HCT116 (cell line): ENCODE results near the gene COX7A1. TPM values are rescaled to one million over a fixed set of nuclear protein-coding genes. Genes with fewer than 3 reads are reported as not detected.

Source experiments
- ATAC-seq: fragments of 200-7000 bp; cut with Tn5 transposase; 2 replicates; pipeline ENCODE4 v1.9.1; 2020; ENCODE audit warnings: mild to moderate bottlenecking, moderate library complexity
- BruUV-seq: library from RNA; stranded (reverse); fragments of 400-500 nt; replicated peaks from 2 replicates; lab custom pipeline; 2021; lab: Mats Ljungman, UMichigan
- CTCF ChIA-PET: fragments of 300-600 bp; sonication (Branson Sonifier 250); formaldehyde crosslinking; loops from one replicate; lab custom pipeline; 2021; ENCODE audit warnings: antibody characterized with exemption; lab: Charles Lee
- POLR2A ChIA-PET: fragments of 300-600, 350-600 bp; sonication (Branson Sonifier 250); formaldehyde crosslinking; loops from one replicate; lab custom pipeline; 2021; ENCODE audit warnings: antibody characterized with exemption; lab: Charles Lee
- RAD21 ChIA-PET, 2 experiments: fragments of 300-600 bp; sonication (Branson Sonifier 250); formaldehyde crosslinking; loops; one replicate each; lab custom pipeline; 2023; ENCODE audit warnings: low total read pairs in 2 of 2; ENCODE audit not compliant: uncharacterized antibody in 2 of 2, unreplicated experiment in 2 of 2, low non-redundant PET in 1 of 2; lab: Charles Lee
- DNase-seq: peaks from one replicate; pipeline ENCODE4 v3.0.0-alpha.2; 2010; ENCODE audit warnings: low read depth, low spot score
- H2AFZ ChIP-seq: fragments of 200-600 bp; shearing (Covaris generic), sonication (generic); 2 replicates; pipeline ENCODE4 v1.6.1; 2017; ENCODE audit warnings: low read depth, mixed run types, mixed read lengths, antibody characterized with exemption, low read length; ENCODE audit not compliant: poor library complexity, severe bottlenecking
- H3K27ac ChIP-seq: 2 replicates; pipeline ENCODE4 v1.5.1; 2012; ENCODE audit warnings: low read depth, low read length
- H3K27me3 ChIP-seq: fragments of 200-600 bp; sonication (generic); 2 replicates; pipeline ENCODE4 v1.6.1; 2016; ENCODE audit warnings: mixed run types, low read length, mixed read lengths; ENCODE audit not compliant: insufficient read depth
- H3K36me3 ChIP-seq, 2 experiments: fragments of 200-500 bp in 1 of 2; fragments of 200-600 bp in 1 of 2; sonication (Bioruptor generic) in 1 of 2; sonication (generic) in 1 of 2; 2 replicates each; pipeline versions ENCODE4 v1.5.1 to v1.6.1; 2014 to 2016; ENCODE audit warnings: low read length in 2 of 2, inconsistent platforms in 1 of 2, mixed read lengths in 1 of 2, mixed run types in 1 of 2; ENCODE audit not compliant: insufficient read depth in 2 of 2, control insufficient read depth in 1 of 2
- H3K4me1 ChIP-seq, 2 experiments: fragments of 200-600 bp in 1 of 2; sonication (generic) in 1 of 2; 2 replicates each; pipeline versions ENCODE4 v1.5.1 to v1.6.1; 2012 to 2017; ENCODE audit warnings: low read length in 2 of 2, inconsistent platforms in 1 of 2, mild to moderate bottlenecking in 1 of 2, mixed read lengths in 1 of 2, mixed run types in 1 of 2, moderate library complexity in 1 of 2; ENCODE audit not compliant: insufficient read depth in 2 of 2, control insufficient read depth in 1 of 2
- H3K4me2 ChIP-seq: fragments of 200-600 bp; sonication (generic); 2 replicates; pipeline ENCODE4 v1.6.1; 2017; ENCODE audit warnings: mixed run types, low read length, mixed read lengths
- H3K4me3 ChIP-seq, 2 experiments: fragments of 200-600 bp in 1 of 2; sonication (generic) in 1 of 2; replicated peaks in 1 of 2; 2 replicates each; pipeline ENCODE4 v1.5.1; 2011 to 2016; ENCODE audit warnings: low read length in 2 of 2, control low read depth in 1 of 2, low read depth in 1 of 2, mild to moderate bottlenecking in 1 of 2, mixed read lengths in 1 of 2, mixed run types in 1 of 2
- H3K79me2 ChIP-seq: fragments of 200-600 bp; sonication (generic); 2 replicates; pipeline ENCODE4 v1.6.1; 2017; ENCODE audit warnings: mild to moderate bottlenecking, mixed run types, low read length, moderate library complexity, mixed read lengths; ENCODE audit not compliant: insufficient read depth
- H3K9ac ChIP-seq: fragments of 200-600 bp; sonication (generic); 2 replicates; pipeline ENCODE4 v1.6.1; 2016; ENCODE audit warnings: low read length, mixed read lengths
- H3K9me2 ChIP-seq: fragments of 200-600 bp; sonication (generic), shearing (Covaris generic); 2 replicates; pipeline ENCODE4 v1.6.1; 2017; ENCODE audit warnings: mixed run types, mild to moderate bottlenecking, moderate library complexity; ENCODE audit not compliant: insufficient read depth
- H3K9me3 ChIP-seq, 2 experiments: fragments of 200-500 bp in 1 of 2; fragments of 200-600 bp in 1 of 2; sonication (Bioruptor generic) in 1 of 2; sonication (generic) in 1 of 2; 2 replicates each; pipeline ENCODE4 v1.6.1; 2014 to 2017; ENCODE audit warnings: low read length in 2 of 2, mixed read lengths in 2 of 2, inconsistent platforms in 1 of 2, low read depth in 1 of 2, mild to moderate bottlenecking in 1 of 2, mixed run types in 1 of 2, moderate library complexity in 1 of 2; ENCODE audit not compliant: control insufficient read depth in 1 of 2, insufficient read depth in 1 of 2
- H4K20me1 ChIP-seq: fragments of 200-600 bp; sonication (generic), shearing (Covaris generic); 2 replicates; pipeline ENCODE4 v1.6.1; 2017; ENCODE audit warnings: mixed run types, mild to moderate bottlenecking, moderate library complexity; ENCODE audit not compliant: insufficient read depth
- CEBPB ChIP-seq: IDR thresholded peaks from 2 replicates; pipeline ENCODE4 v1.6.1; 2012; ENCODE audit warnings: low read depth
- CTCF ChIP-seq, 3 experiments: fragments of 200-600 bp in 1 of 3; sonication (generic) in 1 of 3; IDR thresholded peaks in 2 of 3; conservative IDR thresholded peaks in 1 of 3; 2 replicates each; pipeline ENCODE4 v1.5.1; 2012 to 2017; ENCODE audit warnings: low read depth in 2 of 3, low read length in 2 of 3, antibody characterized with exemption in 1 of 3, borderline replicate concordance in 1 of 3, control low read depth in 1 of 3, mild to moderate bottlenecking in 1 of 3, mixed read lengths in 1 of 3, mixed run types in 1 of 3, moderate library complexity in 1 of 3; ENCODE audit not compliant: insufficient read depth in 1 of 3
- EGR1 ChIP-seq: IDR thresholded peaks from 2 replicates; pipeline ENCODE4 v1.6.1; 2012; ENCODE audit warnings: low read depth
- ELF1 ChIP-seq: IDR thresholded peaks from 2 replicates; pipeline ENCODE4 v1.6.1; 2012; ENCODE audit warnings: low read depth, borderline replicate concordance
- EZH2 ChIP-seq: fragments of 200-600 bp; sonication (generic); IDR thresholded peaks from 2 replicates; pipeline ENCODE4 v1.6.1; 2017; ENCODE audit warnings: antibody characterized with exemption, mixed run types
- EZH2phosphoT487 ChIP-seq: fragments of 200-600 bp; IDR thresholded peaks from 2 replicates; pipeline ENCODE4 v1.6.1; 2018; ENCODE audit warnings: antibody characterized with exemption, borderline replicate concordance
- FOSL1 ChIP-seq: IDR thresholded peaks from 2 replicates; pipeline ENCODE4 v1.6.1; 2012; ENCODE audit warnings: low read depth
- MAX ChIP-seq: IDR thresholded peaks from 2 replicates; pipeline ENCODE4 v1.6.1; 2012
- POLR2A ChIP-seq: IDR thresholded peaks from 2 replicates; pipeline ENCODE4 v1.7.0; 2011; ENCODE audit warnings: borderline replicate concordance; ENCODE audit not compliant: insufficient read depth, insufficient read length; ENCODE audit errors: extremely low read depth
- POLR2AphosphoS5 ChIP-seq: IDR thresholded peaks from 2 replicates; pipeline ENCODE4 v1.6.1; 2011; ENCODE audit warnings: mild to moderate bottlenecking, low read depth, low read length, moderate library complexity
- SIN3A ChIP-seq: IDR thresholded peaks from 2 replicates; pipeline ENCODE4 v1.6.1; 2012; ENCODE audit warnings: low read depth
- SP1 ChIP-seq: IDR thresholded peaks from 2 replicates; pipeline ENCODE4 v1.6.1; 2012; ENCODE audit warnings: low read depth
- TCF7L2 ChIP-seq: IDR thresholded peaks from 2 replicates; pipeline ENCODE4 v1.7.0; 2011; ENCODE audit warnings: borderline replicate concordance, inconsistent platforms; ENCODE audit not compliant: insufficient read depth, insufficient read length; ENCODE audit errors: extremely low read depth
- ZFX ChIP-seq: fragments of 450-650 bp; IDR thresholded peaks from 2 replicates; pipeline ENCODE4 v1.6.1; 2017
- ZNF274 ChIP-seq: fragments of 200-500 bp; sonication (Bioruptor generic); IDR thresholded peaks from 2 replicates; pipeline ENCODE4 v1.6.1; 2014; ENCODE audit warnings: mild to moderate bottlenecking, low read depth, low read length, inconsistent platforms
- intact Hi-C: fragments of 100-400 bp; cut with micrococcal nuclease; formaldehyde crosslinking; loops from 2 replicates; pipeline ENCODE4 v1.10.0; 2022
- total RNA-seq: library from RNA; stranded (reverse); gene quantifications from one replicate; pipeline ENCODE4 v1.2.1, GENCODE V29; 2021; ENCODE audit not compliant: unreplicated experiment
- TF ChIP-seq, protein P1 (sequence below): IDR thresholded peaks from 2 replicates; pipeline ENCODE4 v1.6.1; 2012

The COX7A1 gene
- total RNA-seq, 1 experiment from 2014 or later = not detected

DNA sequence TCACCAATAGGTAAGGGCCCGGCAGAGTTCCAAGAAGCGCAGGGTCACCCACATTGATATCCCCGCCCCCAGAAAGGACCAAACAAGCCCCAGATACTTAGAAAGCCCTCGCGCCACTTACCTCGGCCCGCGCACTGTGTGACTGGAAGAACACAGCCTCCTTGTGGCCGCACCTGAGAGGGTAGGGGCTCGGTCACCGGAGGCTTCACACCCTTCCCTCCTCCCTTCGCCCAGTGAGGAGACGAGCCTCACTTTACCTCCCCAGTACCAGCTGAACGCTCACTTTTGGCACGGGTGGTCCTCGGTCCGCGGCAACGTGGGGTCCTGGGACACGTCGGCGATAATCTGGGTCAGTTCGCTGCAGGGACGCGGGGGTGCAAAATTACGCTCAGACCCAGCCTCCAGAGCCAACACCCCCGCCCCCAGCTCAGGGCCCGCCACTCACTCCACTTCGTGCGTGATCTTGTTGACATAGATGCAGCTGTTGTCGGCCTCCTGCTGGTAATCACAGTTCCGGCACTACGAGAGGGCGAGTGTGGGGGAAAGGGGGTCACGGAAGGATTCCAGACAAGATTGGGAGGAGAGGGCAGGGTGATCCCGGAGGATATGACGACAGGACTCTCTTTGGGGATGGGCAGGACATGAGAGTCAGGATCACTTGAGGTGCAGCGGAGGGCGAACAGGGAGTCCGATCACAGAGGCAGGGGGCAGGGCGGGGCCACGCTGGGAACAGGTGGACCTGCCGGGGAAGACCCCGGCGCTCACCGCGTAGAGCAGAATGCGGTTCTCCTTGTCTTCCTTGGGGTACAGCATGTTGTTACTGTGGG is 38.1 kb downstream of the COX7A1 start:
- Histone ChIP-seq H3K9ac (peak overlapping the region; percentile 86), H3K27me3 (no peaks in the 10 kb centered on the region), H3K4me3 (peak overlapping the region; percentile 82 to 99), H3K4me2 (peak overlapping the region; percentile 95), H2AFZ (no peak overlapping the region), H3K9me2 (no peaks in the 10 kb centered on the region), H3K9me3 (no peaks in the 10 kb centered on the region), H3K79me2 (peaks cover 28% of the 10 kb centered on the region), H3K36me3 (peaks cover 13 to 14% of the 10 kb centered on the region in 2 experiments; a peak in 3 of 4 replicates), H3K4me1 (peaks cover 7 to 27% of the 10 kb centered on the region in 2 experiments; a peak in 3 of 4 replicates), H3K27ac (peak overlapping the region; percentile 92), H4K20me1 (no peaks in the 10 kb centered on the region)
- intact Hi-C loops = loop anchor here (10.0 kb wide), 1 partner anchor 109 kb away; the partner anchor contains the start of gene SYNE4
- peak; percentile 4; the same call in 1 of the 2 replicates for ATAC-seq
- TSS peak; percentile 66 for BruUV-seq
- CTCF ChIA-PET = interaction anchor here (2.3 kb wide), 1 partner anchor 13 kb away, joined by 16 read pairs; no protein-coding TSS in a partner anchor
- RAD21 ChIA-PET = interaction anchor here in 1 of 2 experiments (1.2 kb wide), 1 partner anchor 54 kb away, joined by 3 read pairs; no protein-coding TSS in a partner anchor
- no peak for DNase-seq
- TF ChIP-seq CTCF (IDR thresholded peaks at IDR 0.05 in 2 of 3, conservative IDR thresholded peaks at IDR 0.05 in 1 of 3; ENCODE audit: borderline replicate concordance in 1 of 3, insufficient read depth in 1 of 3, low read depth in 2 of 3, low read length in 2 of 3) = peak in 2 of 3 experiments; percentile 5 to 15; a peak in 2 of 6 replicates
- no peak for TF ChIP-seq POLR2A
- POLR2A ChIA-PET = interaction anchor here (0.7 to 1.3 kb wide), 3 partner anchors 14 to 100 kb away, joined by 3 to 19 read pairs (median 6); partner anchors contain the start of genes THAP8, ZNF146 and ZNF565

DNA sequence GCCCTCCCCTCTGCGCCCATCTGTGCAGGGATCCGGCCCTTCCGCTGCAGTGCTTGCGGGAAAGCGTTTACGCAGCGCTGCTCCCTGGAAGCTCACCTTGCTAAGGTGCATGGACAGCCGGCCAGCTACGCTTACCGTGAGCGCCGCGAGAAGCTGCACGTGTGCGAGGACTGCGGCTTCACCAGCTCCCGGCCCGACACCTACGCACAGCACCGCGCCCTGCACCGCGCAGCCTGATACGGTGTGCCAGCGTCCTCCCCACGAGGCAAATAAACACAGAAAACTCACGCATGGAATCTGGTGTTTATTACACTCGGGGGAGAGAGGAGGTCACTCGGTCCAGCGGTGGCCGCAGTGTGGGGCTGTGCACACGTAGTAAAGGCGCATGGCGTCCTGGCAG is 38.8 kb downstream of the COX7A1 start:
- Histone ChIP-seq H3K4me3 (peak overlapping the region; percentile 82 to 99), H3K4me2 (peak overlapping the region; percentile 95), H4K20me1 (no peaks in the 10 kb centered on the region), H3K4me1 (peaks cover 7 to 27% of the 10 kb centered on the region in 2 experiments; a peak in 3 of 4 replicates), H3K27ac (peak overlapping the region; percentile 92; the same call in 1 of the 2 replicates), H3K36me3 (peaks cover 9 to 13% of the 10 kb centered on the region in 2 experiments; a peak in 3 of 4 replicates), H3K27me3 (no peaks in the 10 kb centered on the region), H3K9me3 (no peaks in the 10 kb centered on the region), H3K79me2 (peaks cover 28% of the 10 kb centered on the region), H3K9ac (peak overlapping the region; percentile 86), H2AFZ (no peak overlapping the region), H3K9me2 (no peaks in the 10 kb centered on the region)
- intact Hi-C loops = loop anchor here (10.0 kb wide), 1 partner anchor 109 kb away; the partner anchor contains the start of gene SYNE4
- DNase-seq (no peak), ATAC-seq (no peak)
- ChIA-PET CTCF (no interaction called here), POLR2A (no interaction called here), RAD21 (no interaction called here)
- BruUV-seq = no TSS peak
- TF ChIP-seq CEBPB = no peak
- TF ChIP-seq MAX = no peak
- no peak for TF ChIP-seq ZFX
- no peak for TF ChIP-seq TCF7L2
- TF ChIP-seq FOSL1 = no peak
- TF ChIP-seq EGR1 = no peak
- TF ChIP-seq EZH2phosphoT487 = no peak
- TF ChIP-seq ELF1 = no peak
- TF ChIP-seq, protein P1, sequence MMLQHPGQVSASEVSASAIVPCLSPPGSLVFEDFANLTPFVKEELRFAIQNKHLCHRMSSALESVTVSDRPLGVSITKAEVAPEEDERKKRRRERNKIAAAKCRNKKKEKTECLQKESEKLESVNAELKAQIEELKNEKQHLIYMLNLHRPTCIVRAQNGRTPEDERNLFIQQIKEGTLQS = no peak
- no peak for TF ChIP-seq POLR2AphosphoS5
- TF ChIP-seq EZH2 = no peak
- no peak for TF ChIP-seq ZNF274
- no peak for TF ChIP-seq SP1
- TF ChIP-seq SIN3A = no peak
